HL-60/S4 (cell line): ENCODE measurements around the gene STAT3.

Experiments
- in situ Hi-C: fragments of 300-500 bp; cut with MboI; formaldehyde crosslinking; loops from 2 replicates; pipeline ENCODE4 v1.14.3; 2022; ENCODE audit warnings: low sequenced_read_pairs

STAT3 gene

GRCh38 chr17:42358434-42358833, 29.8 kb downstream of the STAT3 start:
- in situ Hi-C loops: no loop called here

- in situ Hi-C loops: no loop called here
Observed at GRCh38 chr17:42354956-42355843, 33.0 kb downstream of the STAT3 start.

- in situ Hi-C loops: no loop called here
Observed at GRCh38 chr17:42348104-42348503, 40.1 kb downstream of the STAT3 start.

- in situ Hi-C loops: no loop called here
Observed at GRCh38 chr17:42347606-42348005, 40.6 kb downstream of the STAT3 start.

GRCh38 chr17:42347198-42347597, 41.0 kb downstream of the STAT3 start:
- in situ Hi-C loops: no loop called here

- in situ Hi-C loops: no loop called here
Observed at GRCh38 chr17:42346481-42346880, 41.8 kb downstream of the STAT3 start.

GRCh38 chr17:42345396-42346073, 42.7 kb downstream of the STAT3 start:
- in situ Hi-C loops: no loop called here

GRCh38 chr17:42342242-42343008, 45.8 kb downstream of the STAT3 start:
- in situ Hi-C loops: no loop called here

GRCh38 chr17:42341568-42341967, 46.7 kb downstream of the STAT3 start:
- in situ Hi-C loops: no loop called here

- in situ Hi-C loops: no loop called here
Observed at GRCh38 chr17:42340691-42341127, 47.5 kb downstream of the STAT3 start.

- in situ Hi-C loops: no loop called here
Observed at GRCh38 chr17:42339221-42339620, 49.0 kb downstream of the STAT3 start.

GRCh38 chr17:42338427-42338985, 49.7 kb downstream of the STAT3 start:
- in situ Hi-C loops: no loop called here

- in situ Hi-C loops: no loop called here
Observed at GRCh38 chr17:42337442-42337841, 50.8 kb downstream of the STAT3 start.

GRCh38 chr17:42334677-42335076, 53.6 kb downstream of the STAT3 start:
- in situ Hi-C loops: no loop called here

- in situ Hi-C loops: no loop called here
Observed at GRCh38 chr17:42333053-42333452, 55.2 kb downstream of the STAT3 start.

GRCh38 chr17:42329025-42329976, 58.9 kb downstream of the STAT3 start:
- in situ Hi-C loops: no loop called here

GRCh38 chr17:42325026-42325425, 63.2 kb downstream of the STAT3 start:
- in situ Hi-C loops: no loop called here

- in situ Hi-C loops: loop anchor here (5.0 kb wide), 2 partner anchors 84 to 204 kb away; no protein-coding TSS in a partner anchor
Observed at GRCh38 chr17:42323268-42323773, 64.9 kb downstream of the STAT3 start.
